Spleen (tissue), 7 donors: ENCODE data around the gene TFPI.

Experiments
- CTCF ChIP-seq, 11 experiments: fragments of 200-600 bp in 7 of 11; fragments of 450-650 bp in 4 of 11; sonication (generic) in 4 of 11; IDR thresholded peaks in 8 of 11; conservative IDR thresholded peaks in 3 of 11; 1 replicate in 7 of 11; 2 replicates in 4 of 11; pipeline versions ENCODE4 v1.4.0 to v1.8.0; 2016 to 2021; ENCODE audit warnings: antibody characterized with exemption in 11 of 11, inconsistent platforms in 4 of 11, mild to moderate bottlenecking in 1 of 11
- POLR2A ChIP-seq, 3 donors: fragments of 450-650 bp; IDR thresholded peaks; one replicate each; pipeline ENCODE4 v1.5.1; 2017; ENCODE audit warnings: antibody characterized with exemption in 3 of 3, mild to moderate bottlenecking in 1 of 3
- donor health status: DM: no; HTN: no; CAD: no; lungs with moderate emphysema.
- donor health status: DM: no; HTN: no; CAD: no.
- donor health status: DM: no; HTN: no; CAD: no.

GRCh38 chr2:187505065-187505672, 49.1 kb downstream of the TFPI start:
- TF ChIP-seq CTCF (IDR thresholded peaks at IDR 0.05 in 8 of 11, conservative IDR thresholded peaks at IDR 0.05 in 3 of 11) (no peak), POLR2A (IDR thresholded peaks at IDR 0.05) (no peak)
